OCI-LY7 (cell line): ENCODE results near the gene ST6GALNAC5.

Source experiments
- EZH2phosphoT487 ChIP-seq: fragments of 200-600 bp; sonication (generic); IDR thresholded peaks from 2 replicates; pipeline ENCODE4 v1.6.1; 2018; ENCODE audit warnings: low read depth, borderline replicate concordance, mild to moderate bottlenecking, mixed run types, antibody characterized with exemption, low read length, moderate library complexity, mixed read lengths
- TF ChIP-seq, protein P1 (sequence below): fragments of 200-600 bp; sonication (generic); conservative IDR thresholded peaks from 2 replicates; pipeline ENCODE4 v1.5.1; 2014; ENCODE audit warnings: mild to moderate bottlenecking, antibody characterized with exemption, low read length, moderate library complexity, mixed read lengths

DNA sequence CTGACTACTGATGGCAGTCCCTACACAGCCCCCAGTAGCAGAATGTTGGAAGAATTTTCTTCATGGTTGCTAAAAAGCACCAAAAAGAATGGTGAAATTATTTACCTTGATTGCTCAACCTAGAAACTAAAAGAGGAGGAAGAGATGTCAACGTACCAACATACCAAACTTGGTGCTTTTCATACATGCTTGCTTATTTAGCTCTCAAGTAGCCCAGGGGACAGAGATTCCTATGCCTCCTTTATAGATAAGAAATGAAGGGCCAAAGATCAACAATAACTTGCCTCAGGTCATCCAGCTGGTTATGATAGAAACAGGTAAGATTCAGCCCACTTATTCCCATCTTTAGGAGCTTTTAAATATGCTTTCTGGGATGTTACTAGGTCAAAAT is 181.3 kb downstream of the ST6GALNAC5 start:
- TF ChIP-seq, protein P1, sequence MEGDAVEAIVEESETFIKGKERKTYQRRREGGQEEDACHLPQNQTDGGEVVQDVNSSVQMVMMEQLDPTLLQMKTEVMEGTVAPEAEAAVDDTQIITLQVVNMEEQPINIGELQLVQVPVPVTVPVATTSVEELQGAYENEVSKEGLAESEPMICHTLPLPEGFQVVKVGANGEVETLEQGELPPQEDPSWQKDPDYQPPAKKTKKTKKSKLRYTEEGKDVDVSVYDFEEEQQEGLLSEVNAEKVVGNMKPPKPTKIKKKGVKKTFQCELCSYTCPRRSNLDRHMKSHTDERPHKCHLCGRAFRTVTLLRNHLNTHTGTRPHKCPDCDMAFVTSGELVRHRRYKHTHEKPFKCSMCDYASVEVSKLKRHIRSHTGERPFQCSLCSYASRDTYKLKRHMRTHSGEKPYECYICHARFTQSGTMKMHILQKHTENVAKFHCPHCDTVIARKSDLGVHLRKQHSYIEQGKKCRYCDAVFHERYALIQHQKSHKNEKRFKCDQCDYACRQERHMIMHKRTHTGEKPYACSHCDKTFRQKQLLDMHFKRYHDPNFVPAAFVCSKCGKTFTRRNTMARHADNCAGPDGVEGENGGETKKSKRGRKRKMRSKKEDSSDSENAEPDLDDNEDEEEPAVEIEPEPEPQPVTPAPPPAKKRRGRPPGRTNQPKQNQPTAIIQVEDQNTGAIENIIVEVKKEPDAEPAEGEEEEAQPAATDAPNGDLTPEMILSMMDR = no peak
- no peak for TF ChIP-seq EZH2phosphoT487
